Kidney glomerular epithelial cell (primary cell): ENCODE measurements around the gene RPS14.

Source experiments
- DNase-seq: peaks from one replicate; lab custom pipeline; 2025; lab: John Stamatoyannopoulos, UW

RPS14 gene

GRCh38 chr5:150400316-150401075 is 49.0 kb downstream of the RPS14 start:
- no peak for DNase-seq

GRCh38 chr5:150399524-150400211 is 49.9 kb downstream of the RPS14 start:
- no peak for DNase-seq

GRCh38 chr5:150398722-150399523 is 50.6 kb downstream of the RPS14 start:
- no peak for DNase-seq

- DNase-seq: no peak
Measured at GRCh38 chr5:150397782-150398721, 51.5 kb downstream of the RPS14 start.

GRCh38 chr5:150397146-150397781 is 52.3 kb downstream of the RPS14 start:
- no peak for DNase-seq

GRCh38 chr5:150396267-150396666 is 53.3 kb downstream of the RPS14 start:
- no peak for DNase-seq

GRCh38 chr5:150395688-150395975 is 53.9 kb downstream of the RPS14 start:
- no peak for DNase-seq

GRCh38 chr5:150394912-150395687 is 54.4 kb downstream of the RPS14 start:
- DNase-seq: no peak

- no peak for DNase-seq
Measured at GRCh38 chr5:150394131-150394530, 55.4 kb downstream of the RPS14 start.

GRCh38 chr5:150393096-150393645 is 56.4 kb downstream of the RPS14 start:
- no peak for DNase-seq

- no peak for DNase-seq
Measured at GRCh38 chr5:150392680-150393079, 56.9 kb downstream of the RPS14 start.
